ENCODE data around the gene MYH10. TPM values are rescaled to one million over a fixed set of nuclear protein-coding genes. Genes with fewer than 3 reads are reported as not detected.

The MYH10 gene
- total RNA-seq, 1 experiment from 2014 or later = 251 TPM

GRCh38 chr17:8438441-8438840 is 192.1 kb downstream of the MYH10 start:
- no peaks in the 10 kb centered on the region for H3K27me3 ChIP-seq (ENCODE audit: insufficient read depth, low read length)
- H4K91ac ChIP-seq (ENCODE audit: insufficient read length, low read depth, low read length) = no peak overlapping the region
- no peak overlapping the region for H3K56ac ChIP-seq (ENCODE audit: insufficient read length, low read depth, low read length)
- no peak overlapping the region for H3T11ph ChIP-seq (ENCODE audit: low read length)
- H3K36me3 Mint-ChIP-seq (ENCODE audit: insufficient read depth in 1 of 3, low read depth in 3 of 3) = peaks cover 5 to 14% (median 9%) of the 10 kb centered on the region in 3 experiments; a peak in 6 of 7 replicates
- H2BK20ac ChIP-seq (ENCODE audit: low read depth, low read length, poor library complexity, severe bottlenecking) = no peak overlapping the region
- H2BK5ac ChIP-seq (ENCODE audit: insufficient read length, low read length) = no peak overlapping the region
- H2BK12ac ChIP-seq (ENCODE audit: insufficient read length, low read depth, low read length) = no peak overlapping the region
- peaks cover 6% of the 10 kb centered on the region for H3K79me1 ChIP-seq (ENCODE audit: insufficient read depth, low read depth, low read length, poor library complexity, severe bottlenecking)
- no peak overlapping the region for H3K4me2 ChIP-seq (ENCODE audit: insufficient read depth, insufficient read length, low read length)
- H3K23me2 ChIP-seq (ENCODE audit: insufficient read length, low read depth, low read length, poor library complexity, severe bottlenecking) = peaks cover 11% of the 10 kb centered on the region
- no peak overlapping the region for H2AFZ ChIP-seq (ENCODE audit: low read length)
- H3K9me3 ChIP-seq (ENCODE audit: control insufficient read depth, low read depth, low read length) = no peaks in the 10 kb centered on the region
- H3K9me3 Mint-ChIP-seq = no peaks in the 10 kb centered on the region
- peaks cover 16 to 19% of the 10 kb centered on the region in 2 experiments for H3K4me1 Mint-ChIP-seq
- no peak overlapping the region for H3K18ac ChIP-seq (ENCODE audit: insufficient read length, low read depth, low read length)
- no peak overlapping the region for H3K27ac Mint-ChIP-seq
- no peak overlapping the region for H4K8ac ChIP-seq (replicated peaks; ENCODE audit: insufficient read length, low read depth, low read length)
- no peak overlapping the region for H2BK120ac ChIP-seq (ENCODE audit: low read depth, low read length, poor library complexity, severe bottlenecking)
- no peak overlapping the region for H3K4ac ChIP-seq (ENCODE audit: low read depth, low read length)
- H4K20me1 ChIP-seq (ENCODE audit: control insufficient read depth, insufficient read depth, insufficient read length) = no peaks in the 10 kb centered on the region
- H2BK15ac ChIP-seq (ENCODE audit: low read depth, low read length) = no peak overlapping the region
- no peak overlapping the region for H4K5ac ChIP-seq (ENCODE audit: insufficient read length, low read depth, low read length)
- no peak overlapping the region for H3K9ac ChIP-seq (ENCODE audit: extremely low read depth, insufficient read length, low read length)
- no peak overlapping the region for H3K27ac ChIP-seq (ENCODE audit: insufficient read length, low read depth, low read length)
- H3K27me3 Mint-ChIP-seq (ENCODE audit: low read depth) = no peaks in the 10 kb centered on the region
- H3K79me2 ChIP-seq (ENCODE audit: insufficient read depth, low read length) = peaks cover 12% of the 10 kb centered on the region; the same call in 1 of the 2 replicates
- no peak overlapping the region for H3K23ac ChIP-seq (ENCODE audit: insufficient read length, low read depth, low read length)
- WGBS (ENCODE audit: extremely low coverage, insufficient read length, low lambda C conversion rate) = no CpG with 5 or more reads among the region's 5 CpGs
- TF ChIP-seq, protein P1, sequence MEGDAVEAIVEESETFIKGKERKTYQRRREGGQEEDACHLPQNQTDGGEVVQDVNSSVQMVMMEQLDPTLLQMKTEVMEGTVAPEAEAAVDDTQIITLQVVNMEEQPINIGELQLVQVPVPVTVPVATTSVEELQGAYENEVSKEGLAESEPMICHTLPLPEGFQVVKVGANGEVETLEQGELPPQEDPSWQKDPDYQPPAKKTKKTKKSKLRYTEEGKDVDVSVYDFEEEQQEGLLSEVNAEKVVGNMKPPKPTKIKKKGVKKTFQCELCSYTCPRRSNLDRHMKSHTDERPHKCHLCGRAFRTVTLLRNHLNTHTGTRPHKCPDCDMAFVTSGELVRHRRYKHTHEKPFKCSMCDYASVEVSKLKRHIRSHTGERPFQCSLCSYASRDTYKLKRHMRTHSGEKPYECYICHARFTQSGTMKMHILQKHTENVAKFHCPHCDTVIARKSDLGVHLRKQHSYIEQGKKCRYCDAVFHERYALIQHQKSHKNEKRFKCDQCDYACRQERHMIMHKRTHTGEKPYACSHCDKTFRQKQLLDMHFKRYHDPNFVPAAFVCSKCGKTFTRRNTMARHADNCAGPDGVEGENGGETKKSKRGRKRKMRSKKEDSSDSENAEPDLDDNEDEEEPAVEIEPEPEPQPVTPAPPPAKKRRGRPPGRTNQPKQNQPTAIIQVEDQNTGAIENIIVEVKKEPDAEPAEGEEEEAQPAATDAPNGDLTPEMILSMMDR (conservative IDR thresholded peaks at IDR 0.05) = no peak
- H3K14ac ChIP-seq (ENCODE audit: insufficient read depth, low read length) = no peak overlapping the region
- H3K4me3 Mint-ChIP-seq = no peak overlapping the region
- H2AK5ac ChIP-seq (ENCODE audit: insufficient read length, low read length) = no peak overlapping the region
- no peak for DNase-seq
- no peaks in the 10 kb centered on the region for H3K4me1 ChIP-seq (ENCODE audit: insufficient read depth, low read length)
